MCF 10A (cell line): Measurements from ENCODE around the gene ANKRD11. TPM values are rescaled to one million over a fixed set of nuclear protein-coding genes. Genes with fewer than 3 reads are reported as not detected.

Experiments
- BruUV-seq: library from RNA; stranded (reverse); fragments of 400-500 nt; replicated peaks from 2 replicates; lab custom pipeline; 2021; lab: Mats Ljungman, UMichigan
- CTCF ChIA-PET: fragments of 300-600 bp; sonication (Branson Sonifier 250); formaldehyde crosslinking; extraction: SDS; loops from one replicate; lab custom pipeline; 2021; ENCODE audit warnings: antibody characterized with exemption, inconsistent platforms; lab: Yijun Ruan, JAX
- POLR2A ChIA-PET: fragments of 300-600, 350-650 bp; sonication (Branson Sonifier 250); formaldehyde crosslinking; extraction: SDS; loops from one replicate; lab custom pipeline; 2020; ENCODE audit warnings: antibody characterized with exemption, inconsistent platforms; lab: Yijun Ruan, JAX
- DNase-seq: peaks from one replicate; pipeline ENCODE4 v3.0.0-alpha.2; 2018; ENCODE audit not compliant: unreplicated experiment
- H3K27ac Mint-ChIP-seq: one replicate; pipeline ENCODE4 v1.8.0; 2022; ENCODE audit warnings: mild to moderate bottlenecking, low read depth, mixed read lengths; ENCODE audit not compliant: unreplicated experiment
- H3K27me3 Mint-ChIP-seq: one replicate; pipeline ENCODE4 v1.8.0; 2022; ENCODE audit warnings: mixed read lengths; ENCODE audit not compliant: insufficient read depth, unreplicated experiment
- H3K36me3 Mint-ChIP-seq: one replicate; pipeline ENCODE4 v1.8.0; 2022; ENCODE audit warnings: mild to moderate bottlenecking, moderate library complexity, mixed read lengths; ENCODE audit not compliant: insufficient read depth, unreplicated experiment
- H3K4me1 Mint-ChIP-seq: one replicate; pipeline ENCODE4 v1.8.0; 2022; ENCODE audit warnings: mixed read lengths; ENCODE audit not compliant: insufficient read depth, unreplicated experiment
- H3K4me3 Mint-ChIP-seq: one replicate; pipeline ENCODE4 v1.8.0; 2022; ENCODE audit warnings: mild to moderate bottlenecking, moderate library complexity, mixed read lengths; ENCODE audit not compliant: unreplicated experiment
- H3K9me3 Mint-ChIP-seq: one replicate; pipeline ENCODE4 v1.8.0; 2022; ENCODE audit warnings: mixed read lengths; ENCODE audit not compliant: unreplicated experiment
- intact Hi-C: fragments of 100-400 bp; cut with micrococcal nuclease; formaldehyde crosslinking; loops from 2 replicates; pipeline ENCODE4 v1.14.1; 2022
- total RNA-seq: library from RNA; stranded (reverse); gene quantifications from 2 replicates; pipeline ENCODE4 v1.2.3, GENCODE V29; 2022
- TF ChIP-seq, protein P1 (sequence below): fragments of 200-600 bp; IDR thresholded peaks from one replicate; pipeline ENCODE4 v1.8.0; 2022; ENCODE audit warnings: antibody characterized with exemption, mild to moderate bottlenecking; ENCODE audit not compliant: unreplicated experiment

The ANKRD11 gene
- total RNA-seq, 1 experiment from 2014 or later: 237 TPM

DNA sequence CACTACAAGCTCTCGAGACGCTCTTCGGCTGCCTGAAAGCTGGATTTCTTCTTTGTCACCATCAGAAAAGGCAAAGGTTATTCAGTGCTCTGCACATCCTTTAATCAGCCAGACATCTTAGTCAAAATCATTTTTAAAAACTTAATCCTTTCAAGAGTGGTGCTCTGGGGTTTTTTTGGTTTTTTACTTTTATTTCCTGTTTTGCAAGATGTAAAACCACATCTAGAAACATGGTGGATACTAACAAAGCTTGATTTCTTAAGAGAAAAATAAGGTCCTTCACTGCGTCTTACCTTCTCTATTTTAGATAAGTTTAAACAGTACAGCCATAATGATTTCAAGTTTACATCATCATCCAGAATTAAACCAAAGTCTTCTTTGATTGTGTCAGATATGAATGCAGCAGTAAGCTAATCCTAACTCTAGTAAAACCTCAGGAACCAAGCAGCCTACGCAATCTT lies 6.3 kb downstream of the ANKRD11 start:
- TF ChIP-seq, protein P1, sequence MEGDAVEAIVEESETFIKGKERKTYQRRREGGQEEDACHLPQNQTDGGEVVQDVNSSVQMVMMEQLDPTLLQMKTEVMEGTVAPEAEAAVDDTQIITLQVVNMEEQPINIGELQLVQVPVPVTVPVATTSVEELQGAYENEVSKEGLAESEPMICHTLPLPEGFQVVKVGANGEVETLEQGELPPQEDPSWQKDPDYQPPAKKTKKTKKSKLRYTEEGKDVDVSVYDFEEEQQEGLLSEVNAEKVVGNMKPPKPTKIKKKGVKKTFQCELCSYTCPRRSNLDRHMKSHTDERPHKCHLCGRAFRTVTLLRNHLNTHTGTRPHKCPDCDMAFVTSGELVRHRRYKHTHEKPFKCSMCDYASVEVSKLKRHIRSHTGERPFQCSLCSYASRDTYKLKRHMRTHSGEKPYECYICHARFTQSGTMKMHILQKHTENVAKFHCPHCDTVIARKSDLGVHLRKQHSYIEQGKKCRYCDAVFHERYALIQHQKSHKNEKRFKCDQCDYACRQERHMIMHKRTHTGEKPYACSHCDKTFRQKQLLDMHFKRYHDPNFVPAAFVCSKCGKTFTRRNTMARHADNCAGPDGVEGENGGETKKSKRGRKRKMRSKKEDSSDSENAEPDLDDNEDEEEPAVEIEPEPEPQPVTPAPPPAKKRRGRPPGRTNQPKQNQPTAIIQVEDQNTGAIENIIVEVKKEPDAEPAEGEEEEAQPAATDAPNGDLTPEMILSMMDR: no peak
- BruUV-seq: no TSS peak
- no peak overlapping the region for H3K27ac Mint-ChIP-seq
- H3K27me3 Mint-ChIP-seq: no peaks in the 10 kb centered on the region
- H3K4me1 Mint-ChIP-seq: peaks cover 41% of the 10 kb centered on the region
- POLR2A ChIA-PET: interaction anchor here (0.6 to 2.0 kb wide), 5 partner anchors 10 to 267 kb away, joined by 3 to 8 read pairs (median 3); partner anchors contain the start of gene ZNF778
- H3K36me3 Mint-ChIP-seq: peaks cover 24% of the 10 kb centered on the region
- CTCF ChIA-PET: interaction anchor here (0.6 to 1.2 kb wide), 3 partner anchors 40 to 142 kb away, joined by 3 to 4 read pairs (median 4); no protein-coding TSS in a partner anchor
- intact Hi-C loops: no loop called here
- DNase-seq: no peak
- H3K9me3 Mint-ChIP-seq: no peaks in the 10 kb centered on the region
- H3K4me3 Mint-ChIP-seq: no peak overlapping the region

DNA sequence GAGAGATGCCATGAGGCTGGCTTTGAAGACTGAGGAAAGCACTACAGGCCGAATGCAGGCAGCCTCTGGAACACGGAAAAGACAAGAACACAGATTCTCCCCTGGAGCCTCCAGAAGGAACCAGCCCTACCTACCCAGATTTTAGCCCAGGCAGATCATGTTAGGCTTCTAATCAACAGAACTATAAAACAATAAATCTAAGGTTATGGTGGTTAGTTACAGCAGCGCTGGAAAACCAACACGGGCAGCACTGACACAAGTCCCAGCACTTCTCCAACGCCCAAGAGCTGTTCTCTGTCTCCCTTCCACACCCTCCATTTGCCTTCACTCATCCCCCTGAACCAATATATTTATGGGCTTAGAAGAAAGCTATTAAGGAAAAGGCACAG lies 7.5 kb downstream of the ANKRD11 start:
- H3K4me1 Mint-ChIP-seq: peaks cover 52% of the 10 kb centered on the region
- intact Hi-C loops: no loop called here
- CTCF ChIA-PET: no interaction called here
- H3K27me3 Mint-ChIP-seq: no peaks in the 10 kb centered on the region
- no TSS peak for BruUV-seq
- H3K27ac Mint-ChIP-seq: no peak overlapping the region
- no peak overlapping the region for H3K4me3 Mint-ChIP-seq
- no peak for DNase-seq
- TF ChIP-seq, protein P1: no peak
- peaks cover 24% of the 10 kb centered on the region for H3K36me3 Mint-ChIP-seq
- no peaks in the 10 kb centered on the region for H3K9me3 Mint-ChIP-seq
- POLR2A ChIA-PET: interaction anchor here (0.8 to 2.0 kb wide), 4 partner anchors 8 to 33 kb away, joined by 3 to 8 read pairs (median 4); partner anchors contain the start of gene ANKRD11

DNA sequence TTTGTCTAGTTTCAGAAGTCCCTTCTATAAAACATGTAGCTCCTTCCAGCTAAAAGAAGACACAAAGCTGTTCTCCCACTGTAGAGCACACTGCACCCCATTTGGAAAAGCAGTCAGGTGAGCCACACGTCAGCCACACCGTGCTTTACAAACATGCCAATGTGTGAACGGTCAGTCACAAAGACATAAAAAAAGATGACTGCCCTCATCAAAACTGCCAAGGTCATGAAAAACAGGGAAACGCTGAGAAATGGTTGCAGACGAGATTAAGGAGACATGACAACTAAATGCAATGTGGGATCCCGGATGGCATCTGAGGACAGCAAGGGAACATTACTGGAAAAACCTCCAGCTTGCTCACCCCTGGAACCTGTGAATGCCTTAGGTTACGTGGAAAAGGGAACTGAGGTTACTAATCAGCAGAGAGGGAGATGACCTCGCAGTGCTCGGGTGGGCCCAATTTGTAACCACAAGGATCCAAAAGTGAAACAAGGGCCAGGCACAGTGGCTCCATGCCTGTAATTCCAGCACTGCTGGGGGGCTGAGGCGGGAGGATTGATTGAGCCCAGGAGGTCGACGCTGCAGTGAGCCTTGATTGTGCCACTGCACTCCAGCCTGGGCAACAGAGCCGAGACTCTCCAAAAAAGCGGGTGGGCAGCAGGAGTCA lies 8.1 kb downstream of the ANKRD11 start:
- peaks cover 52% of the 10 kb centered on the region for H3K4me1 Mint-ChIP-seq
- POLR2A ChIA-PET: interaction anchor here (0.8 to 1.9 kb wide), 5 partner anchors 8 to 39 kb away, joined by 3 to 10 read pairs (median 4); partner anchors contain the start of gene ANKRD11
- TF ChIP-seq, protein P1: no peak
- H3K9me3 Mint-ChIP-seq: no peaks in the 10 kb centered on the region
- DNase-seq: no peak
- peak overlapping the region; percentile 49 for H3K4me3 Mint-ChIP-seq
- CTCF ChIA-PET: interaction anchor here (0.7 kb wide), 1 partner anchor 625 kb away, joined by 3 read pairs; the partner anchor contains the start of genes GALNS and TRAPPC2L
- peak overlapping the region; percentile 61 for H3K27ac Mint-ChIP-seq
- intact Hi-C loops: no loop called here
- BruUV-seq: no TSS peak
- no peaks in the 10 kb centered on the region for H3K27me3 Mint-ChIP-seq
- H3K36me3 Mint-ChIP-seq: peaks cover 21% of the 10 kb centered on the region

DNA sequence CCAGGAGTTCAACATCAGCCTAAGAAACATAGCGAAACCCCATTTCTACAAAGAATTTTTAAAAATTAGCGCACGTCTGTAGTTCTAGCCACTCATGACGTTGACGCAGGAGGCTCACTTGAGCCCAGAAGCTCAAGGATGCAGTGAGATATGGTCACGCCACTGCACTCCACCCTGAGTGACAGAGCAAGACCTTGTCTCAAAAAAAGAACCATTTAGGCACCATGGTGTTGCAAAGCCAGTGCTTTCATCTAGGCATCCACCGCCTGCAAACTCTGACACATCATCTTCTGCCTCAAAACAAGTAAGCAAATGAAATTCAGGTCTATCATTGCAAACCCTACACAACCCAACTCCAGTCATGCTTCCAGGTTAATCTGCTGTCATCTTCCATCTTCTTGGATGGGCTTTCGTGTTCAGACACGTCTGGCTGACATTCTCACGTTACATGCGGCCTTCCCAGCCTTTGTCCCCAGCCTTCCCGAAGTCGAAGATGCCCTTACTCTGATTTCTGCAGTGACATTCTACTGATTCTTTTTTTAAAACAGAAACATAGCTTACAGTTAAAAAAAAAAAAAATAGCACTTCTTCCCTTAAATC lies 8.9 kb downstream of the ANKRD11 start:
- Mint-ChIP-seq H3K9me3 (no peaks in the 10 kb centered on the region), H3K4me3 (peak overlapping the region; percentile 49), H3K27me3 (no peaks in the 10 kb centered on the region), H3K36me3 (peaks cover 20% of the 10 kb centered on the region), H3K27ac (peak overlapping the region; percentile 61), H3K4me1 (peaks cover 58% of the 10 kb centered on the region)
- intact Hi-C loops: no loop called here
- TF ChIP-seq, protein P1: no peak
- no TSS peak for BruUV-seq
- POLR2A ChIA-PET: interaction anchor here (1.1 to 1.9 kb wide), 4 partner anchors 9 to 39 kb away, joined by 3 to 10 read pairs (median 4); partner anchors contain the start of gene ANKRD11
- CTCF ChIA-PET: interaction anchor here (0.7 kb wide), 1 partner anchor 625 kb away, joined by 3 read pairs; the partner anchor contains the start of genes GALNS and TRAPPC2L
- DNase-seq: peak; percentile 44
